MCF 10A (cell line): ENCODE results near the gene IFNA6. TPM values are rescaled to one million over a fixed set of nuclear protein-coding genes. Genes with fewer than 3 reads are reported as not detected.

Experiments
- BruUV-seq: library from RNA; stranded (reverse); fragments of 400-500 nt; replicated peaks from 2 replicates; lab custom pipeline; 2021; lab: Mats Ljungman, UMichigan
- CTCF ChIA-PET: fragments of 300-600 bp; sonication (Branson Sonifier 250); formaldehyde crosslinking; extraction: SDS; loops from one replicate; lab custom pipeline; 2021; ENCODE audit warnings: antibody characterized with exemption, inconsistent platforms; lab: Yijun Ruan, JAX
- POLR2A ChIA-PET: fragments of 300-600, 350-650 bp; sonication (Branson Sonifier 250); formaldehyde crosslinking; extraction: SDS; loops from one replicate; lab custom pipeline; 2020; ENCODE audit warnings: antibody characterized with exemption, inconsistent platforms; lab: Yijun Ruan, JAX
- DNase-seq: peaks from one replicate; pipeline ENCODE4 v3.0.0-alpha.2; 2018; ENCODE audit not compliant: unreplicated experiment
- H3K27ac Mint-ChIP-seq: one replicate; pipeline ENCODE4 v1.8.0; 2022; ENCODE audit warnings: mild to moderate bottlenecking, low read depth, mixed read lengths; ENCODE audit not compliant: unreplicated experiment
- H3K27me3 Mint-ChIP-seq: one replicate; pipeline ENCODE4 v1.8.0; 2022; ENCODE audit warnings: mixed read lengths; ENCODE audit not compliant: insufficient read depth, unreplicated experiment
- H3K36me3 Mint-ChIP-seq: one replicate; pipeline ENCODE4 v1.8.0; 2022; ENCODE audit warnings: mild to moderate bottlenecking, moderate library complexity, mixed read lengths; ENCODE audit not compliant: insufficient read depth, unreplicated experiment
- H3K4me1 Mint-ChIP-seq: one replicate; pipeline ENCODE4 v1.8.0; 2022; ENCODE audit warnings: mixed read lengths; ENCODE audit not compliant: insufficient read depth, unreplicated experiment
- H3K4me3 Mint-ChIP-seq: one replicate; pipeline ENCODE4 v1.8.0; 2022; ENCODE audit warnings: mild to moderate bottlenecking, moderate library complexity, mixed read lengths; ENCODE audit not compliant: unreplicated experiment
- H3K9me3 Mint-ChIP-seq: one replicate; pipeline ENCODE4 v1.8.0; 2022; ENCODE audit warnings: mixed read lengths; ENCODE audit not compliant: unreplicated experiment
- intact Hi-C: fragments of 100-400 bp; cut with micrococcal nuclease; formaldehyde crosslinking; loops from 2 replicates; pipeline ENCODE4 v1.14.1; 2022
- total RNA-seq: library from RNA; stranded (reverse); gene quantifications from 2 replicates; pipeline ENCODE4 v1.2.3, GENCODE V29; 2022
- TF ChIP-seq, protein P1 (sequence below): fragments of 200-600 bp; IDR thresholded peaks from one replicate; pipeline ENCODE4 v1.8.0; 2022; ENCODE audit warnings: antibody characterized with exemption, mild to moderate bottlenecking; ENCODE audit not compliant: unreplicated experiment

The IFNA6 gene
- total RNA-seq, 1 experiment from 2014 or later = not detected

DNA sequence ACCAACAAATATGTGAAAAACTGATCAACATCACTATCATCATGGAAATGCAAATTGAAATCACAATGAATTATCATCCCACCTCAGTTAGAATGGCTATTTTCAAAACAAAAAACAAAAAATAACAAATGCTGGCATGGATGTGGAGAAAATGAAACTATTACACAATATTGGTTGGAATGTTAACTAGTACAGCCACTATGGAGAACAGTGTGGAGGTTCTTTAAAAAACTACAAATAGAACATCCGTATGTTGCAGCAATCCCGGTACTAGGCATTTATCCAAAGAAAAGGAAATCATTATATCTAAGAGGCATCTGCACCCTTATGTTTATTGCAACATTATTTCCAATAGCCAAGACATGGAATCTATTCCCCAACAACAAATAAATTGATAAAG is 36.5 kb downstream of the IFNA6 start:
- ChIA-PET POLR2A (no interaction called here), CTCF (interaction anchor here (0.9 kb wide), 1 partner anchor 120 kb away, joined by 3 read pairs; no protein-coding TSS in a partner anchor)
- intact Hi-C loops = no loop called here
- Mint-ChIP-seq H3K27ac (no peak overlapping the region), H3K36me3 (no peaks in the 10 kb centered on the region), H3K4me3 (no peak overlapping the region), H3K27me3 (peaks cover 44% of the 10 kb centered on the region), H3K9me3 (no peaks in the 10 kb centered on the region), H3K4me1 (no peaks in the 10 kb centered on the region)
- BruUV-seq = no TSS peak
- no peak for DNase-seq
- TF ChIP-seq, protein P1, sequence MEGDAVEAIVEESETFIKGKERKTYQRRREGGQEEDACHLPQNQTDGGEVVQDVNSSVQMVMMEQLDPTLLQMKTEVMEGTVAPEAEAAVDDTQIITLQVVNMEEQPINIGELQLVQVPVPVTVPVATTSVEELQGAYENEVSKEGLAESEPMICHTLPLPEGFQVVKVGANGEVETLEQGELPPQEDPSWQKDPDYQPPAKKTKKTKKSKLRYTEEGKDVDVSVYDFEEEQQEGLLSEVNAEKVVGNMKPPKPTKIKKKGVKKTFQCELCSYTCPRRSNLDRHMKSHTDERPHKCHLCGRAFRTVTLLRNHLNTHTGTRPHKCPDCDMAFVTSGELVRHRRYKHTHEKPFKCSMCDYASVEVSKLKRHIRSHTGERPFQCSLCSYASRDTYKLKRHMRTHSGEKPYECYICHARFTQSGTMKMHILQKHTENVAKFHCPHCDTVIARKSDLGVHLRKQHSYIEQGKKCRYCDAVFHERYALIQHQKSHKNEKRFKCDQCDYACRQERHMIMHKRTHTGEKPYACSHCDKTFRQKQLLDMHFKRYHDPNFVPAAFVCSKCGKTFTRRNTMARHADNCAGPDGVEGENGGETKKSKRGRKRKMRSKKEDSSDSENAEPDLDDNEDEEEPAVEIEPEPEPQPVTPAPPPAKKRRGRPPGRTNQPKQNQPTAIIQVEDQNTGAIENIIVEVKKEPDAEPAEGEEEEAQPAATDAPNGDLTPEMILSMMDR = no peak

DNA sequence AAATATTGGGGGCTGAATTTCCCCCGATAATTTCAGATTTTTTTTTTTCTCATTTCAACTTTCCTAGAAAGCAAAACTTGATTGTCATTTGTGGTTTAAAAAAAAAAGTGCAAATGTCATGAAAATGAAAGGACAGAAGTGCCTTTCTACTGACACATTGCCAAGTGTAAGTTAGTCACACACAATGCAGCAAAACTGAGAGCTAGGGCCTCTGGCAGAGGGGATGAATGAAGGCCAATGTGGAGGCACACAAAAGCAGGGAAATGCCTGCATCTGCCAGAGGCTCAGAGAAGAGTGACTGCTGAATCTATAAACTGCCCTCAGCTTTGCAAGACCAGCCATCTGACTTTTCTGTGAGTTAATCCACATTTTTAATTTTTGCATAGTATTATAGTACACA is 38.8 kb downstream of the IFNA6 start:
- CTCF ChIA-PET = interaction anchor here (0.7 kb wide), 1 partner anchor 59 kb away, joined by 3 read pairs; no protein-coding TSS in a partner anchor

GRCh38 chr9:21305213-21305612 is 45.5 kb downstream of the IFNA6 start, which contains the start of gene IFNA5:
TSS of gene IFNA5 (minus strand) at chr9:21305313. CDS start at chr9:21305256, 57 bp downstream.
- Mint-ChIP-seq H3K4me1 (no peaks in the 10 kb centered on the region), H3K4me3 (no peak within 1 kb of the TSS), H3K27me3 (peaks cover 57% of the 10 kb centered on the region), H3K27ac (no peak within 1 kb of the TSS), H3K36me3 (no peaks in the 10 kb centered on the region), H3K9me3 (no peaks in the 10 kb centered on the region)
- DNase-seq = no peak
- intact Hi-C loops = no loop called here
- CTCF ChIA-PET = interaction anchor here (1.0 kb wide), 1 partner anchor 13 kb away, joined by 4 read pairs; no protein-coding TSS in a partner anchor
- no TSS peak for BruUV-seq
- POLR2A ChIA-PET = no interaction called here
- TF ChIP-seq, protein P1 = no peak

More for the DNA sequence above, 38.8 kb downstream of the IFNA6 start:
- intact Hi-C loops = no loop called here
- no peaks in the 10 kb centered on the region for H3K9me3 Mint-ChIP-seq
- no peak for DNase-seq
- no peak overlapping the region for H3K27ac Mint-ChIP-seq
- TF ChIP-seq, protein P1 = no peak
- no peak overlapping the region for H3K4me3 Mint-ChIP-seq
- no peaks in the 10 kb centered on the region for H3K36me3 Mint-ChIP-seq
- H3K27me3 Mint-ChIP-seq = peaks cover 54% of the 10 kb centered on the region
- POLR2A ChIA-PET = no interaction called here
- H3K4me1 Mint-ChIP-seq = no peaks in the 10 kb centered on the region
- BruUV-seq = no TSS peak

Other genes with a start within 250 kb of the IFNA6 start
- gene IFNW1, start 209.1 kb downstream of the IFNA6 start, total RNA-seq = not detected in 2 replicates
- not detected in 2 replicates for gene IFNA21, start 184.2 kb downstream of the IFNA6 start, total RNA-seq
- gene IFNA4, start 163.3 kb downstream of the IFNA6 start, total RNA-seq = not detected in 2 replicates
- not detected in 2 replicates for gene IFNA7, start 148.7 kb downstream of the IFNA6 start, total RNA-seq
- not detected in 2 replicates for gene IFNA10, start 143.7 kb downstream of the IFNA6 start, total RNA-seq
- gene IFNA16, start 133.6 kb downstream of the IFNA6 start, total RNA-seq = not detected in 2 replicates
- not detected in 2 replicates for gene IFNA17, start 122.7 kb downstream of the IFNA6 start, total RNA-seq
- gene IFNA14, start 110.9 kb downstream of the IFNA6 start, total RNA-seq = not detected in 2 replicates
- gene IFNA5, start 45.6 kb downstream of the IFNA6 start, total RNA-seq = not detected in 2 replicates
- 9.8 and 11.6 TPM in 2 replicates for gene KLHL9, start 15.5 kb downstream of the IFNA6 start, total RNA-seq
- not detected in 2 replicates for gene IFNA13, start 17.2 kb upstream of the IFNA6 start, total RNA-seq
- gene IFNA2, start 34.5 kb upstream of the IFNA6 start, total RNA-seq = not detected in 2 replicates
- not detected in 2 replicates for gene IFNA8, start 58.2 kb upstream of the IFNA6 start, total RNA-seq
- not detected in 2 replicates for gene IFNA1, start 89.6 kb upstream of the IFNA6 start, total RNA-seq
- gene IFNE, start 131.4 kb upstream of the IFNA6 start, total RNA-seq = 2.1 and 2.4 TPM in 2 replicates